OCI-LY1 (cell line): ENCODE measurements around the gene PGS1.

Experiments
- EZH2 ChIP-seq: fragments of 200-600 bp; sonication (generic), shearing (Covaris generic); IDR thresholded peaks from 2 replicates; pipeline ENCODE4 v1.8.0; 2017; ENCODE audit warnings: borderline replicate concordance, mixed run types, mild to moderate bottlenecking, antibody characterized with exemption, low read length, moderate library complexity, mixed read lengths
- TF ChIP-seq, protein P1 (sequence below): fragments of 200-600 bp; sonication (generic), shearing (Covaris generic); IDR thresholded peaks from 2 replicates; pipeline ENCODE4 v1.5.1; 2017; ENCODE audit warnings: mild to moderate bottlenecking, antibody characterized with exemption, low read length, moderate library complexity, mixed read lengths

DNA sequence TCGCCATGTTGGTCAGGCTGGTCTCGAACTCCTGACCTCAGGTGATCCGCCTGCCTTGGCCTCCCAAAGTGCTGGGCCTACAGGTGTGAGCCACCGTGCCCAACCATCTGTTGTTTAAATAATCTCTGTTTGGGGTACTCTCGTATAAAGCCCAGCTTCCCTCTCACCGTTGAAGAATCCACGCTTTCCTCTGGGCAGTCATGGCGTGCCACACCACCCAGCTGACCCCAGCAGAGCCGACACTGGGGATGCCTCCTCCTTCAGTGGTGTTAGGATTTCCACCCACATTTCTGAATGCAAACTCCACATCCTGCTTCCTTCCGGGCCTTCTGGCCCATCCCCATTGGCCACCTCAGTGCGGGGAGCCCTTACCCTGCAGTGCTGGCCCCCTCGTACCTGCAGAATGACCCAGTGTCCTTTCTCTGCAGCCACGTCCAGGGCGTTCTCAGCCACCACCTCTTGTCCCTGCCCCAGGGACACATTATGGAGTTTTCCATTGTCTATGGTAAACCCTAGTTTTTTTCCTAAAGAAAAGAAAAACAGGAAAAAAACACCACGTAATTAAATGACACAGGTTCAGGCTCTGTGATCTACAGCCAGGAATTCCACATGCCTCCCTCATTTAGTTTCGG is 60.4 kb downstream of the PGS1 start:
- TF ChIP-seq, protein P1, sequence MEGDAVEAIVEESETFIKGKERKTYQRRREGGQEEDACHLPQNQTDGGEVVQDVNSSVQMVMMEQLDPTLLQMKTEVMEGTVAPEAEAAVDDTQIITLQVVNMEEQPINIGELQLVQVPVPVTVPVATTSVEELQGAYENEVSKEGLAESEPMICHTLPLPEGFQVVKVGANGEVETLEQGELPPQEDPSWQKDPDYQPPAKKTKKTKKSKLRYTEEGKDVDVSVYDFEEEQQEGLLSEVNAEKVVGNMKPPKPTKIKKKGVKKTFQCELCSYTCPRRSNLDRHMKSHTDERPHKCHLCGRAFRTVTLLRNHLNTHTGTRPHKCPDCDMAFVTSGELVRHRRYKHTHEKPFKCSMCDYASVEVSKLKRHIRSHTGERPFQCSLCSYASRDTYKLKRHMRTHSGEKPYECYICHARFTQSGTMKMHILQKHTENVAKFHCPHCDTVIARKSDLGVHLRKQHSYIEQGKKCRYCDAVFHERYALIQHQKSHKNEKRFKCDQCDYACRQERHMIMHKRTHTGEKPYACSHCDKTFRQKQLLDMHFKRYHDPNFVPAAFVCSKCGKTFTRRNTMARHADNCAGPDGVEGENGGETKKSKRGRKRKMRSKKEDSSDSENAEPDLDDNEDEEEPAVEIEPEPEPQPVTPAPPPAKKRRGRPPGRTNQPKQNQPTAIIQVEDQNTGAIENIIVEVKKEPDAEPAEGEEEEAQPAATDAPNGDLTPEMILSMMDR: no peak
- no peak for TF ChIP-seq EZH2
